IPS-20b (cell line): ENCODE data around the gene RAB26.
A peak's percentile ranks its signal among the peaks of the same experiment; 100 is the strongest.
"Not testable (repeated sequence)": the region's sequence is repeated elsewhere in the genome, so short reads cannot be mapped to it uniquely, and the experiment has no call there.

Experiments used
- H3K27ac ChIP-seq: one replicate; pipeline ENCODE4 v1.5.1; 2013; ENCODE audit warnings: low read length
- H3K27me3 ChIP-seq: 2 replicates; pipeline ENCODE4 v1.6.1; 2013; ENCODE audit warnings: mild to moderate bottlenecking, low read length, inconsistent platforms; ENCODE audit not compliant: insufficient read depth
- H3K36me3 ChIP-seq: 2 replicates; pipeline ENCODE4 v1.6.1; 2013; ENCODE audit warnings: low read depth, mild to moderate bottlenecking, inconsistent platforms, low read length, moderate library complexity; ENCODE audit not compliant: insufficient read depth
- H3K4me1 ChIP-seq: 2 replicates; pipeline ENCODE4 v1.6.1; 2013; ENCODE audit warnings: mild to moderate bottlenecking, control low read depth, inconsistent platforms, low read length, moderate library complexity; ENCODE audit not compliant: insufficient read depth
- H3K4me3 ChIP-seq: 2 replicates; pipeline ENCODE4 v1.5.1; 2013; ENCODE audit warnings: mild to moderate bottlenecking, low read length, inconsistent platforms
- H3K9ac ChIP-seq: 2 replicates; pipeline ENCODE4 v1.6.1; 2013; ENCODE audit warnings: low read depth, mild to moderate bottlenecking, inconsistent platforms, low read length, moderate library complexity
- H3K9me3 ChIP-seq: 2 replicates; pipeline ENCODE4 v1.6.1; 2013; ENCODE audit warnings: mild to moderate bottlenecking, low read depth, low read length, inconsistent platforms; ENCODE audit not compliant: insufficient read depth

Gene RAB26

GRCh38 chr16:2129890-2130447 lies 18.5 kb upstream of the RAB26 start:
- H3K9me3 ChIP-seq, H3K4me1 ChIP-seq, H3K36me3 ChIP-seq, H3K4me3 ChIP-seq, H3K27me3 ChIP-seq, H3K9ac ChIP-seq, H3K27ac ChIP-seq: not testable (repeated sequence)

GRCh38 chr16:2133797-2134196 lies 14.6 kb upstream of the RAB26 start:
- not testable (repeated sequence) for H3K36me3 ChIP-seq, H3K27me3 ChIP-seq, H3K4me3 ChIP-seq, H3K27ac ChIP-seq, H3K9ac ChIP-seq, H3K4me1 ChIP-seq, H3K9me3 ChIP-seq

GRCh38 chr16:2135071-2135470 lies 13.4 kb upstream of the RAB26 start:
- not testable (repeated sequence) for H3K9me3 ChIP-seq, H3K4me1 ChIP-seq, H3K27ac ChIP-seq, H3K36me3 ChIP-seq, H3K27me3 ChIP-seq, H3K9ac ChIP-seq
- peak overlapping the region; percentile 49; the same call in 1 of the 2 replicates for H3K4me3 ChIP-seq

- H3K36me3 ChIP-seq, H3K4me1 ChIP-seq, H3K9ac ChIP-seq, H3K27ac ChIP-seq, H3K27me3 ChIP-seq, H3K9me3 ChIP-seq: not testable (repeated sequence)
- peak within 1 kb of the TSS; percentile 63 for H3K4me3 ChIP-seq
Measured at GRCh38 chr16:2135770-2136490, 12.5 kb upstream of the RAB26 start, which contains the start of gene PKD1. PKD1 (minus strand) TSS chr16:2135898; CDS start chr16:2135689, 209 bp downstream.

GRCh38 chr16:2142942-2143877 lies 5.2 kb upstream of the RAB26 start:
- Histone ChIP-seq H3K9ac (no peak overlapping the region), H3K27me3 (peaks cover 13% of the 10 kb centered on the region; the same call in 1 of the 2 replicates), H3K4me3 (no peak overlapping the region), H3K36me3 (no peaks in the 10 kb centered on the region), H3K9me3 (no peaks in the 10 kb centered on the region), H3K27ac (no peak overlapping the region), H3K4me1 (no peaks in the 10 kb centered on the region)

- Histone ChIP-seq H3K4me3 (no peak overlapping the region), H3K9me3 (no peaks in the 10 kb centered on the region), H3K9ac (no peak overlapping the region), H3K36me3 (no peaks in the 10 kb centered on the region), H3K27me3 (peaks cover 13% of the 10 kb centered on the region; the same call in 1 of the 2 replicates), H3K4me1 (no peaks in the 10 kb centered on the region), H3K27ac (no peak overlapping the region)
Measured at GRCh38 chr16:2143878-2144485, 4.4 kb upstream of the RAB26 start.

- Histone ChIP-seq H3K9me3 (no peaks in the 10 kb centered on the region), H3K4me3 (no peak overlapping the region), H3K9ac (no peak overlapping the region), H3K27ac (no peak overlapping the region), H3K4me1 (peaks cover 8% of the 10 kb centered on the region; the same call in 1 of the 2 replicates), H3K27me3 (peaks cover 24% of the 10 kb centered on the region; the same call in 1 of the 2 replicates), H3K36me3 (no peaks in the 10 kb centered on the region)
Measured at GRCh38 chr16:2145843-2146242, 2.6 kb upstream of the RAB26 start.

- Histone ChIP-seq H3K4me1 (peaks cover 15% of the 10 kb centered on the region; the same call in 1 of the 2 replicates), H3K9me3 (no peaks in the 10 kb centered on the region), H3K9ac (no peak overlapping the region), H3K27ac (no peak overlapping the region), H3K4me3 (no peak overlapping the region), H3K36me3 (peaks cover 15% of the 10 kb centered on the region), H3K27me3 (peaks cover 24% of the 10 kb centered on the region; the same call in 1 of the 2 replicates)
Measured at GRCh38 chr16:2147378-2147777, 1.0 kb upstream of the RAB26 start.

GRCh38 chr16:2148714-2149629 lies 547 bp downstream of the RAB26 start:
- Histone ChIP-seq H3K4me3 (peak overlapping the region; percentile 85), H3K9ac (peak overlapping the region; percentile 96; the same call in 1 of the 2 replicates), H3K27ac (no peak overlapping the region), H3K4me1 (peaks cover 15% of the 10 kb centered on the region; the same call in 1 of the 2 replicates), H3K27me3 (peaks cover 17% of the 10 kb centered on the region; the same call in 1 of the 2 replicates), H3K9me3 (no peaks in the 10 kb centered on the region), H3K36me3 (peaks cover 31% of the 10 kb centered on the region)

GRCh38 chr16:2149630-2150417 lies 1.4 kb downstream of the RAB26 start:
- no peaks in the 10 kb centered on the region for H3K9me3 ChIP-seq
- H3K36me3 ChIP-seq: peaks cover 39% of the 10 kb centered on the region
- peak overlapping the region; percentile 85 for H3K4me3 ChIP-seq
- peak overlapping the region; percentile 45 for H3K27ac ChIP-seq
- H3K4me1 ChIP-seq: peaks cover 15% of the 10 kb centered on the region; the same call in 1 of the 2 replicates
- peaks cover 17% of the 10 kb centered on the region; the same call in 1 of the 2 replicates for H3K27me3 ChIP-seq
- H3K9ac ChIP-seq: peak overlapping the region; percentile 96; the same call in 1 of the 2 replicates
